ENCODE data around the gene CHAD. TPM values are rescaled to one million over a fixed set of nuclear protein-coding genes. Genes with fewer than 3 reads are reported as not detected.

Gene CHAD
- polyA plus RNA-seq, 1 donor from 2014 or later, result not detected

DNA sequence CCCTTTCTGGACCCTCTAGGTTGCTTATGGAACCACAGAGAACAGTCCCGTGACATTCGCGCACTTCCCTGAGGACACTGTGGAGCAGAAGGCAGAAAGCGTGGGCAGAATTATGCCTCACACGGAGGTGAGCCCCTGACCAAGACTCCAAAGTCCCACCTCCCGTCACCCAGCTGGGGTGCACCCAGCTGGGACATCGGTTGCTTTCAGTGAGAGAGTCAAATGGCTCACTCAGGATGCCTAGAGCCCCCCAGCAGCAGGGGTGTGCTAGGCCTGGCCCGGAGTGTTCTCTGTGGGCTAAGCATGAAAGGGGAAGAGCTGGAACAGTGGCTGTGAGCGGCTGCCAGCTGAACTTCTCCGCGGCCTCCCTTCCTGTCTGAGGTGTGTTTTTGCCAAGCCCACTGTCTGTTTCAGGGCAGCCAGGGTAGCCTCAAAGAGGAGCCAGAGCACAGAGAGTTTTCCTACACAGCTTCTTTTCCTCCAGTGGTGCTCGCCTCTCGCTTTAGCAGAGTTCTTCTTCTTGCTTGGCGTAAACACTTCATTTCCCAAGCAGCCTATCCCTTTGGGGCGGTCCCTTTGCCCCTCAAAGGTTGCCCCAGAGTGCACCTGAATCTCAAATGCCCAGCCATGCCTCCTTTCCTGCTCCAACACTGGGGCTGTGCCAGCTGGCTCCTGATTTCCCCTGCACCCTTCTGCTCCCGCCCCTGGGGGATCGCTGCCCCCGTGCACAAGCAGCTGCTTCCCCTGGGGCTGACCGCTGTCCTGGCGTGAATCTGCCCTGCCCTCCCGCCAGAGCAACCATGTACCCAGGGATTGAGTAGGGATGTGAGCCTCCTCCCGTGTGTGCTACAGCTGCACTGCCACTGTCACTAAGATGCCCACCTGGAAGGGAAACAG, 2.6 kb upstream of the CHAD start:
- H3K27me3 ChIP-seq (ENCODE audit: insufficient read depth, low read depth, low read length), result peaks cover 27% of the 10 kb centered on the region
- no peaks in the 10 kb centered on the region for H3K79me2 ChIP-seq (replicated peaks; ENCODE audit: insufficient read depth, low read length)

DNA sequence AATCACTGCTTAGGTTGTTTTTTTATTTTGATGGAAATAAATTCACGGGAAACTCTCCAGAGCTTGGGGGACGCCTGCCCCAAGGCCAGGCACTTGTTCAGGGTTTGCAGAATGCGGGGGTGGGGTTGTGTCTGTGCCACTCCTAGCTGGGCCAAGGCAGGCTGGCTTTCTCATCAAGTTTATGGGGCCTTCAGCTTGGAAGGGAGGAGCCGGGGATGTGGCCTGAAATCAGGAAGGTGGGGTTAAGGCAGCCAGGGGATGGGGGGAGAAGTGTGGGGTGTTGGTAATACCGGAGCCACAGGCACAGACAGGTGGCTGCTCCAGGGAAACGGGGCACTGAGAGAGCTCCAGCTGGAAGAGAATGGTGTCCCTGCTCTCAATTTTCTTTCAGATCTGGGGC, 1.7 kb upstream of the CHAD start:
- Histone ChIP-seq H3K27ac (ENCODE audit: low read length) (no peak overlapping the region), H3K79me2 (replicated peaks; ENCODE audit: insufficient read depth, low read length) (no peaks in the 10 kb centered on the region), H3K9ac (ENCODE audit: low read length) (no peak overlapping the region), H4K20me1 (ENCODE audit: insufficient read depth) (no peaks in the 10 kb centered on the region), H3K9me3 (ENCODE audit: low read length) (no peaks in the 10 kb centered on the region), H3K36me3 (ENCODE audit: insufficient read depth, low read length) (no peaks in the 10 kb centered on the region), H3K9me2 (ENCODE audit: insufficient read depth, low read length) (no peaks in the 10 kb centered on the region), H3F3A (ENCODE audit: insufficient read depth, low read length, poor library complexity, severe bottlenecking) (no peaks in the 10 kb centered on the region), H3K27me3 (ENCODE audit: insufficient read depth, low read depth, low read length) (peaks cover 27% of the 10 kb centered on the region), H2AFZ (ENCODE audit: low read depth, low read length) (no peak overlapping the region), H3K4me2 (ENCODE audit: low read length) (no peak overlapping the region), H3K4me3 (ENCODE audit: low read length) (no peak overlapping the region)
- TF ChIP-seq SMC3 (conservative IDR thresholded peaks at IDR 0.05; ENCODE audit: poor library complexity) (no peak), TAF1 (IDR thresholded peaks at IDR 0.05; ENCODE audit: low read depth) (no peak), POLR2AphosphoS5 (IDR thresholded peaks at IDR 0.05) (no peak), EZH2 (IDR thresholded peaks at IDR 0.05; ENCODE audit: borderline replicate concordance, insufficient read depth, low read length, poor library complexity, severe bottlenecking) (no peak), MXI1 (conservative IDR thresholded peaks at IDR 0.05; ENCODE audit: poor library complexity, severe bottlenecking) (no peak), EP300 (conservative IDR thresholded peaks at IDR 0.05; ENCODE audit: poor library complexity, severe bottlenecking) (no peak), RAD21 (conservative IDR thresholded peaks at IDR 0.05) (no peak)
- TF ChIP-seq, protein P1, sequence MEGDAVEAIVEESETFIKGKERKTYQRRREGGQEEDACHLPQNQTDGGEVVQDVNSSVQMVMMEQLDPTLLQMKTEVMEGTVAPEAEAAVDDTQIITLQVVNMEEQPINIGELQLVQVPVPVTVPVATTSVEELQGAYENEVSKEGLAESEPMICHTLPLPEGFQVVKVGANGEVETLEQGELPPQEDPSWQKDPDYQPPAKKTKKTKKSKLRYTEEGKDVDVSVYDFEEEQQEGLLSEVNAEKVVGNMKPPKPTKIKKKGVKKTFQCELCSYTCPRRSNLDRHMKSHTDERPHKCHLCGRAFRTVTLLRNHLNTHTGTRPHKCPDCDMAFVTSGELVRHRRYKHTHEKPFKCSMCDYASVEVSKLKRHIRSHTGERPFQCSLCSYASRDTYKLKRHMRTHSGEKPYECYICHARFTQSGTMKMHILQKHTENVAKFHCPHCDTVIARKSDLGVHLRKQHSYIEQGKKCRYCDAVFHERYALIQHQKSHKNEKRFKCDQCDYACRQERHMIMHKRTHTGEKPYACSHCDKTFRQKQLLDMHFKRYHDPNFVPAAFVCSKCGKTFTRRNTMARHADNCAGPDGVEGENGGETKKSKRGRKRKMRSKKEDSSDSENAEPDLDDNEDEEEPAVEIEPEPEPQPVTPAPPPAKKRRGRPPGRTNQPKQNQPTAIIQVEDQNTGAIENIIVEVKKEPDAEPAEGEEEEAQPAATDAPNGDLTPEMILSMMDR (IDR thresholded peaks at IDR 0.05; ENCODE audit: poor library complexity, severe bottlenecking), result no peak
- TF ChIP-seq, protein P2, sequence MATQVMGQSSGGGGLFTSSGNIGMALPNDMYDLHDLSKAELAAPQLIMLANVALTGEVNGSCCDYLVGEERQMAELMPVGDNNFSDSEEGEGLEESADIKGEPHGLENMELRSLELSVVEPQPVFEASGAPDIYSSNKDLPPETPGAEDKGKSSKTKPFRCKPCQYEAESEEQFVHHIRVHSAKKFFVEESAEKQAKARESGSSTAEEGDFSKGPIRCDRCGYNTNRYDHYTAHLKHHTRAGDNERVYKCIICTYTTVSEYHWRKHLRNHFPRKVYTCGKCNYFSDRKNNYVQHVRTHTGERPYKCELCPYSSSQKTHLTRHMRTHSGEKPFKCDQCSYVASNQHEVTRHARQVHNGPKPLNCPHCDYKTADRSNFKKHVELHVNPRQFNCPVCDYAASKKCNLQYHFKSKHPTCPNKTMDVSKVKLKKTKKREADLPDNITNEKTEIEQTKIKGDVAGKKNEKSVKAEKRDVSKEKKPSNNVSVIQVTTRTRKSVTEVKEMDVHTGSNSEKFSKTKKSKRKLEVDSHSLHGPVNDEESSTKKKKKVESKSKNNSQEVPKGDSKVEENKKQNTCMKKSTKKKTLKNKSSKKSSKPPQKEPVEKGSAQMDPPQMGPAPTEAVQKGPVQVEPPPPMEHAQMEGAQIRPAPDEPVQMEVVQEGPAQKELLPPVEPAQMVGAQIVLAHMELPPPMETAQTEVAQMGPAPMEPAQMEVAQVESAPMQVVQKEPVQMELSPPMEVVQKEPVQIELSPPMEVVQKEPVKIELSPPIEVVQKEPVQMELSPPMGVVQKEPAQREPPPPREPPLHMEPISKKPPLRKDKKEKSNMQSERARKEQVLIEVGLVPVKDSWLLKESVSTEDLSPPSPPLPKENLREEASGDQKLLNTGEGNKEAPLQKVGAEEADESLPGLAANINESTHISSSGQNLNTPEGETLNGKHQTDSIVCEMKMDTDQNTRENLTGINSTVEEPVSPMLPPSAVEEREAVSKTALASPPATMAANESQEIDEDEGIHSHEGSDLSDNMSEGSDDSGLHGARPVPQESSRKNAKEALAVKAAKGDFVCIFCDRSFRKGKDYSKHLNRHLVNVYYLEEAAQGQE (IDR thresholded peaks at IDR 0.05; ENCODE audit: borderline replicate concordance), result no peak

More for the DNA sequence above, 2.6 kb upstream of the CHAD start:
- TF ChIP-seq, protein P2 (IDR thresholded peaks at IDR 0.05; ENCODE audit: borderline replicate concordance), result no peak
- TF ChIP-seq EP300 (conservative IDR thresholded peaks at IDR 0.05; ENCODE audit: poor library complexity, severe bottlenecking), result no peak
- TF ChIP-seq POLR2AphosphoS5 (IDR thresholded peaks at IDR 0.05), result no peak
- TF ChIP-seq, protein P1 (IDR thresholded peaks at IDR 0.05; ENCODE audit: poor library complexity, severe bottlenecking), result no peak
- TF ChIP-seq MXI1 (conservative IDR thresholded peaks at IDR 0.05; ENCODE audit: poor library complexity, severe bottlenecking), result no peak
- TF ChIP-seq TAF1 (IDR thresholded peaks at IDR 0.05; ENCODE audit: low read depth), result no peak
- no peak for TF ChIP-seq RAD21 (conservative IDR thresholded peaks at IDR 0.05)
- no peak for TF ChIP-seq EZH2 (IDR thresholded peaks at IDR 0.05; ENCODE audit: borderline replicate concordance, insufficient read depth, low read length, poor library complexity, severe bottlenecking)
- TF ChIP-seq SMC3 (conservative IDR thresholded peaks at IDR 0.05; ENCODE audit: poor library complexity), result no peak
- Histone ChIP-seq H3K9ac (ENCODE audit: low read length) (no peak overlapping the region), H3F3A (ENCODE audit: insufficient read depth, low read length, poor library complexity, severe bottlenecking) (no peaks in the 10 kb centered on the region), H3K9me2 (ENCODE audit: insufficient read depth, low read length) (no peaks in the 10 kb centered on the region), H3K9me3 (ENCODE audit: low read length) (no peaks in the 10 kb centered on the region), H4K20me1 (ENCODE audit: insufficient read depth) (no peaks in the 10 kb centered on the region), H3K27ac (ENCODE audit: low read length) (no peak overlapping the region), H2AFZ (ENCODE audit: low read depth, low read length) (no peak overlapping the region), H3K4me2 (ENCODE audit: low read length) (no peak overlapping the region), H3K36me3 (ENCODE audit: insufficient read depth, low read length) (no peaks in the 10 kb centered on the region), H3K4me3 (ENCODE audit: low read length) (no peak overlapping the region)

All from neural cell (in vitro differentiated cells).